Measurements from ENCODE around the gene CDKL5.

DNA sequence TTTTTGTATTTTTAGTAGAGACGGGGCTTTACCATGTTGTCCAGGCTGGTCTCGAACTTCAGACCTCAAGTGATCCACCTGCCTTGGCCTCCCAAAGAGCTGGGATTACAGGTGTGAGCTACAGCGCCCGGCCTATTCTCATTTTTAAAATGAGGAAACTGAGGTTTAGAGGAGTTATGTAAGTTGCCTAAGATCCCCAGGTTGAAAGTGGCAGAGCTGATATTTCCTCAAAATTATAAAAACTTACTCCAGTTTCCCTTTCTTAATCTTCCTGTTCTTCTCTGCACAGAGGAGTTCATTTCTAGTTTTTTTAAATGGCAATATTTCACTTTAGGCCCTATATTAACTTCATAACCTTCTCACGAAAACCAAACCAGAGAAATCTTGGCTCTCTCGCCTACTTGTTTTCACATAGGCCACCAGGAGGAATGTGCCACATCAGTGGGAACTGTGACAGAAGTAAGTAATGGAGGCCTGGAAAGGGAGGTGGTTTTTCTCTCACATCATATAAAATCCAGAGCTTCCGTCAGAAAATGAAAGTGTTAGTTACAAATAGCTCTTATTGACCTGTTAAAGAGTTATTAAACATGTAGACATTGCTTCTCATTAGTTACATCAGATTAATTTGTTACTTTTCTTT is 262.6 kb downstream of the CDKL5 start:
- no peak for TF ChIP-seq CTCF (IDR thresholded peaks at IDR 0.05)
- no peak for TF ChIP-seq POLR2A (IDR thresholded peaks at IDR 0.05)

Measured in adrenal gland (tissue), 5 donors.